Parathyroid adenoma (tissue), 2 donors: ENCODE results near the gene SLC24A4.

ENCODE experiments used
- H2AFZ ChIP-seq: fragments of 300-600 bp; sonication (generic); one replicate; pipeline ENCODE4 v1.7.0; 2017; ENCODE audit warnings: antibody characterized with exemption, mild to moderate bottlenecking
- H3K27ac ChIP-seq: fragments of 300-600 bp; sonication (generic); one replicate; pipeline ENCODE4 v1.7.0; 2017
- H3K27me3 ChIP-seq: fragments of 300-600 bp; sonication (generic); one replicate; pipeline ENCODE4 v1.7.0; 2017; ENCODE audit warnings: low read length; ENCODE audit not compliant: control insufficient read depth, insufficient read depth
- H3K36me3 ChIP-seq: fragments of 300-600 bp; sonication (generic); one replicate; pipeline ENCODE4 v1.7.0; 2017; ENCODE audit warnings: low read length; ENCODE audit not compliant: control insufficient read depth, insufficient read depth
- H3K4me1 ChIP-seq: fragments of 300-600 bp; sonication (generic); one replicate; pipeline ENCODE4 v1.7.0; 2017; ENCODE audit warnings: control low read depth
- H3K4me2 ChIP-seq: fragments of 300-600 bp; sonication (generic); one replicate; pipeline ENCODE4 v1.7.0; 2017; ENCODE audit warnings: low read length
- H3K4me3 ChIP-seq: fragments of 300-600 bp; sonication (generic); one replicate; pipeline ENCODE4 v1.7.0; 2017; ENCODE audit warnings: low read depth, low read length
- H3K79me2 ChIP-seq: fragments of 300-600 bp; sonication (generic); one replicate; pipeline ENCODE4 v1.7.0; 2017; ENCODE audit warnings: control low read depth
- H3K9ac ChIP-seq: fragments of 300-600 bp; sonication (generic); one replicate; pipeline ENCODE4 v1.7.0; 2017; ENCODE audit warnings: mild to moderate bottlenecking
- H3K9me3 ChIP-seq: fragments of 300-600 bp; sonication (generic); one replicate; pipeline ENCODE4 v1.7.0; 2017; ENCODE audit warnings: low read length; ENCODE audit not compliant: control insufficient read depth
- CTCF ChIP-seq: fragments of 300-600 bp; sonication (generic); IDR thresholded peaks from one replicate; pipeline ENCODE4 v1.7.0; 2017; ENCODE audit warnings: antibody characterized with exemption, mild to moderate bottlenecking
- donor health status: primary hyperparathyroidism.

The SLC24A4 gene

GRCh38 chr14:92451245-92451644, 128.3 kb downstream of the SLC24A4 start:
- Histone ChIP-seq H3K79me2 (no peaks in the 10 kb centered on the region), H3K4me3 (no peak overlapping the region), H3K27me3 (no peaks in the 10 kb centered on the region), H3K4me2 (no peak overlapping the region), H2AFZ (no peak overlapping the region), H3K4me1 (no peaks in the 10 kb centered on the region), H3K36me3 (no peaks in the 10 kb centered on the region), H3K27ac (no peak overlapping the region), H3K9ac (no peak overlapping the region), H3K9me3 (no peaks in the 10 kb centered on the region)
- TF ChIP-seq CTCF, result no peak

- no peaks in the 10 kb centered on the region for H3K9me3 ChIP-seq
- no peak overlapping the region for H2AFZ ChIP-seq
- no peak overlapping the region for H3K9ac ChIP-seq
- H3K4me2 ChIP-seq, result no peak overlapping the region
- no peaks in the 10 kb centered on the region for H3K4me1 ChIP-seq
- no peaks in the 10 kb centered on the region for H3K79me2 ChIP-seq
- TF ChIP-seq CTCF, result no peak
- no peak overlapping the region for H3K4me3 ChIP-seq
- H3K36me3 ChIP-seq, result no peaks in the 10 kb centered on the region
- no peak overlapping the region for H3K27ac ChIP-seq
- H3K27me3 ChIP-seq, result no peaks in the 10 kb centered on the region
These were observed 128.8 kb downstream of the SLC24A4 start for GRCh38 chr14:92451755-92452154.

GRCh38 chr14:92452471-92452870, 129.5 kb downstream of the SLC24A4 start:
- H3K4me2 ChIP-seq, result no peak overlapping the region
- H3K79me2 ChIP-seq, result no peaks in the 10 kb centered on the region
- no peak for TF ChIP-seq CTCF
- H3K36me3 ChIP-seq, result no peaks in the 10 kb centered on the region
- no peak overlapping the region for H2AFZ ChIP-seq
- no peak overlapping the region for H3K4me3 ChIP-seq
- no peaks in the 10 kb centered on the region for H3K4me1 ChIP-seq
- H3K9ac ChIP-seq, result no peak overlapping the region
- H3K27ac ChIP-seq, result no peak overlapping the region
- H3K27me3 ChIP-seq, result no peaks in the 10 kb centered on the region
- H3K9me3 ChIP-seq, result no peaks in the 10 kb centered on the region

GRCh38 chr14:92453691-92454090, 130.7 kb downstream of the SLC24A4 start:
- Histone ChIP-seq H3K79me2 (no peaks in the 10 kb centered on the region), H3K9me3 (no peaks in the 10 kb centered on the region)
- no peak for TF ChIP-seq CTCF

GRCh38 chr14:92455231-92455630, 132.3 kb downstream of the SLC24A4 start:
- H3K9ac ChIP-seq, result no peak overlapping the region
- no peak overlapping the region for H2AFZ ChIP-seq
- no peak for TF ChIP-seq CTCF
- H3K9me3 ChIP-seq, result no peaks in the 10 kb centered on the region
- no peaks in the 10 kb centered on the region for H3K36me3 ChIP-seq
- H3K27ac ChIP-seq, result no peak overlapping the region
- no peaks in the 10 kb centered on the region for H3K4me1 ChIP-seq
- no peaks in the 10 kb centered on the region for H3K27me3 ChIP-seq
- no peak overlapping the region for H3K4me2 ChIP-seq
- H3K4me3 ChIP-seq, result no peak overlapping the region
- no peaks in the 10 kb centered on the region for H3K79me2 ChIP-seq

More at GRCh38 chr14:92453691-92454090, 130.7 kb downstream of the SLC24A4 start:
- no peak overlapping the region for H3K4me3 ChIP-seq
- no peak overlapping the region for H3K27ac ChIP-seq
- H3K9ac ChIP-seq, result no peak overlapping the region
- H3K36me3 ChIP-seq, result no peaks in the 10 kb centered on the region
- no peaks in the 10 kb centered on the region for H3K4me1 ChIP-seq
- H3K27me3 ChIP-seq, result no peaks in the 10 kb centered on the region
- H2AFZ ChIP-seq, result no peak overlapping the region
- H3K4me2 ChIP-seq, result no peak overlapping the region
